DMS53 (cell line): ENCODE data around the gene FAM241A.
"Not testable (repeated sequence)": the region's sequence is repeated elsewhere in the genome, so short reads cannot be mapped to it uniquely, and the experiment has no call there.

ENCODE experiments used
- DNase-seq: peaks from one replicate; lab custom pipeline; 2025; lab: John Stamatoyannopoulos, UW

The FAM241A gene

GRCh38 chr4:112173593-112174558, 28.6 kb downstream of the FAM241A start:
- DNase-seq = no peak

GRCh38 chr4:112175840-112176239, 30.6 kb downstream of the FAM241A start:
- DNase-seq = no peak

GRCh38 chr4:112176596-112176995, 31.3 kb downstream of the FAM241A start:
- no peak for DNase-seq

GRCh38 chr4:112178741-112179140, 33.5 kb downstream of the FAM241A start:
- not testable (repeated sequence) for DNase-seq

GRCh38 chr4:112181358-112182000, 36.2 kb downstream of the FAM241A start:
- no peak for DNase-seq

GRCh38 chr4:112182604-112183003, 37.4 kb downstream of the FAM241A start:
- no peak for DNase-seq

- no peak for DNase-seq
Observed at GRCh38 chr4:112183252-112183651, 38.0 kb downstream of the FAM241A start.

- no peak for DNase-seq
Observed at GRCh38 chr4:112184438-112184837, 39.2 kb downstream of the FAM241A start.

- DNase-seq = no peak
Observed at GRCh38 chr4:112185334-112185733, 40.1 kb downstream of the FAM241A start.

GRCh38 chr4:112185740-112186670, 40.8 kb downstream of the FAM241A start:
- no peak for DNase-seq

- DNase-seq = peak; percentile 38
Observed at GRCh38 chr4:112189754-112190153, 44.5 kb downstream of the FAM241A start.

- no peak for DNase-seq
Observed at GRCh38 chr4:112190684-112191083, 45.4 kb downstream of the FAM241A start.

GRCh38 chr4:112196461-112196860, 51.2 kb downstream of the FAM241A start:
- no peak for DNase-seq

GRCh38 chr4:112199041-112199440, 53.8 kb downstream of the FAM241A start:
- DNase-seq = no peak

GRCh38 chr4:112201915-112202505, 56.8 kb downstream of the FAM241A start:
- DNase-seq = no peak

- no peak for DNase-seq
Observed at GRCh38 chr4:112203593-112203992, 58.3 kb downstream of the FAM241A start.

GRCh38 chr4:112206431-112206830, 61.2 kb downstream of the FAM241A start:
- DNase-seq = no peak

GRCh38 chr4:112208137-112209095, 63.2 kb downstream of the FAM241A start:
- DNase-seq = not testable (repeated sequence)

GRCh38 chr4:112210777-112211176, 65.5 kb downstream of the FAM241A start:
- no peak for DNase-seq

- no peak for DNase-seq
Observed at GRCh38 chr4:112213091-112213490, 67.8 kb downstream of the FAM241A start.
